ENCODE measurements around the gene DLG1. TPM values are rescaled to one million over a fixed set of nuclear protein-coding genes. Genes with fewer than 3 reads are reported as not detected.

The DLG1 gene
- total and polyA plus RNA-seq, 2 of the 4 experiments (the other 2 are of a cell fraction), result 21.2 to 57.7 TPM

DNA sequence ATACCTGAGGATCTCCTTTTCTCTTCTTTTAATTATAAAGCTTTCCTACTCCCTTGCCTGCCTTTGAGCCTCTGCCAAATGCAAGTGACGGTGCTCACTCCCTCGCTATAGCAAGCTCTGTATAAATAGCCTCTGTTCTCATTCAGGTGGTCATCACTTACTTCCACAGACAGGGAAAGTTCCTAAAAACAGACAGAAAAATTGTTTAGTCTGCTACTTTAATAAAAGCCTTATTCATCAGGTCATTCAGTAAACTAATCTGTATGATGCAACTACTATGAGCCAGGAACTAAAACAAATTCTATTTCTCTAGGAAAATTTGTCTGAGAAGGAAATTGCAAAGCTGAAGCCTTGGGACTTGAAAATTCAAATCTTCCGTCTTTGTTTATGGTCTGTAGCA, 10.2 kb upstream of the DLG1 start:
- intact Hi-C loops (cut with micrococcal nuclease) (no loop called here), in situ Hi-C loops (cut with MboI; ENCODE audit: low sequenced_read_pairs) (no loop called here)
- CTCF ChIA-PET, result interaction anchor here (0.6 kb wide), 1 partner anchor 19 kb away, joined by 3 read pairs; no protein-coding TSS in a partner anchor

More for the DNA sequence above, 10.2 kb upstream of the DLG1 start:
- peak overlapping the region; percentile 83 for H3K4me2 ChIP-seq (ENCODE audit: low read depth, low read length)
- H3K9ac ChIP-seq (ENCODE audit: low read depth, low read length), result peak overlapping the region; percentile 67
- H4K5ac ChIP-seq (ENCODE audit: low read depth, low read length), result no peak overlapping the region
- peaks cover 13% of the 10 kb centered on the region for H3K9me1 ChIP-seq (ENCODE audit: insufficient read depth, low read length)
- H3K27me3 ChIP-seq (ENCODE audit: control insufficient read depth, insufficient read depth, low read length), result no peaks in the 10 kb centered on the region
- peak overlapping the region; percentile 61; the same call in 1 of the 2 replicates for H3K23ac ChIP-seq (ENCODE audit: low read depth, low read length)
- H2AFZ ChIP-seq (replicated peaks; ENCODE audit: low read length, poor library complexity), result no peak overlapping the region
- 0 out of 2 replicates have a peak overlapping the region, but pooled peaks have one; percentile 74 for H3K14ac ChIP-seq (replicated peaks; ENCODE audit: low read depth, low read length)
- H4K20me1 ChIP-seq (ENCODE audit: insufficient read depth, low read length), result no peaks in the 10 kb centered on the region; the same call in 1 of the 2 replicates
- peak overlapping the region; percentile 83 for H3K4ac ChIP-seq (ENCODE audit: low read depth, low read length)
- peak overlapping the region; percentile 80; the same call in 2 of the 3 replicates for H2BK15ac ChIP-seq (ENCODE audit: low read depth, low read length)
- H2BK5ac ChIP-seq (ENCODE audit: low read depth, low read length, poor library complexity, severe bottlenecking), result peak overlapping the region; percentile 74
- peak overlapping the region; percentile 92 for H4K91ac ChIP-seq (ENCODE audit: insufficient read depth, low read depth, low read length)
- dilution Hi-C loops (cut with HindIII; ENCODE audit: low sequenced_read_pairs, unreplicated experiment), result no loop called here
- H2BK120ac ChIP-seq (ENCODE audit: low read depth, low read length), result peak overlapping the region; percentile 94
- peak overlapping the region; percentile 65; the same call in 1 of the 2 replicates for H2AK5ac ChIP-seq (ENCODE audit: low read depth, low read length)
- peaks cover 0 to 2% of the 10 kb centered on the region in 2 experiments; a peak in 1 of 4 replicates for H3K79me1 ChIP-seq (ENCODE audit: low read depth in 1 of 2, low read length in 2 of 2)
- H3K27ac ChIP-seq (ENCODE audit: insufficient read depth, low read length), result peak overlapping the region; percentile 57; the same call in 1 of the 2 replicates
- no peak overlapping the region for H2AK9ac ChIP-seq (replicated peaks; ENCODE audit: low read depth, low read length, poor library complexity)
- no peak for ATAC-seq (ENCODE audit: low read depth)
- H3K36me3 ChIP-seq (ENCODE audit: control insufficient read depth, insufficient read depth, low read length), result no peaks in the 10 kb centered on the region
- H3K4me3 ChIP-seq (ENCODE audit: insufficient read depth, low read depth, low read length), result no peak overlapping the region
- H2BK20ac ChIP-seq (ENCODE audit: low read depth, low read length), result peak overlapping the region; percentile 89
- peak; percentile 90 for DNase-seq
- TF ChIP-seq, protein P1, sequence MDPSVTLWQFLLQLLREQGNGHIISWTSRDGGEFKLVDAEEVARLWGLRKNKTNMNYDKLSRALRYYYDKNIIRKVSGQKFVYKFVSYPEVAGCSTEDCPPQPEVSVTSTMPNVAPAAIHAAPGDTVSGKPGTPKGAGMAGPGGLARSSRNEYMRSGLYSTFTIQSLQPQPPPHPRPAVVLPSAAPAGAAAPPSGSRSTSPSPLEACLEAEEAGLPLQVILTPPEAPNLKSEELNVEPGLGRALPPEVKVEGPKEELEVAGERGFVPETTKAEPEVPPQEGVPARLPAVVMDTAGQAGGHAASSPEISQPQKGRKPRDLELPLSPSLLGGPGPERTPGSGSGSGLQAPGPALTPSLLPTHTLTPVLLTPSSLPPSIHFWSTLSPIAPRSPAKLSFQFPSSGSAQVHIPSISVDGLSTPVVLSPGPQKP (IDR thresholded peaks at IDR 0.05; ENCODE audit: borderline replicate concordance, low read depth, low read length), result no peak
- no peak for TF ChIP-seq MAZ (IDR thresholded peaks at IDR 0.05; ENCODE audit: borderline replicate concordance, low read depth, low read length)
- TF ChIP-seq RCOR1 (IDR thresholded peaks at IDR 0.05; ENCODE audit: insufficient replicate concordance, low read length), result no peak
- no peak for TF ChIP-seq BHLHE40 (IDR thresholded peaks at IDR 0.05; ENCODE audit: low read depth, low read length)
- no peak for TF ChIP-seq MXI1 (IDR thresholded peaks at IDR 0.05; ENCODE audit: borderline replicate concordance, low read depth, low read length)
- TF ChIP-seq, protein P2, sequence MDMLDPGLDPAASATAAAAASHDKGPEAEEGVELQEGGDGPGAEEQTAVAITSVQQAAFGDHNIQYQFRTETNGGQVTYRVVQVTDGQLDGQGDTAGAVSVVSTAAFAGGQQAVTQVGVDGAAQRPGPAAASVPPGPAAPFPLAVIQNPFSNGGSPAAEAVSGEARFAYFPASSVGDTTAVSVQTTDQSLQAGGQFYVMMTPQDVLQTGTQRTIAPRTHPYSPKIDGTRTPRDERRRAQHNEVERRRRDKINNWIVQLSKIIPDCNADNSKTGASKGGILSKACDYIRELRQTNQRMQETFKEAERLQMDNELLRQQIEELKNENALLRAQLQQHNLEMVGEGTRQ (IDR thresholded peaks at IDR 0.05; ENCODE audit: low read depth, low read length), result no peak
- no peak for TF ChIP-seq NFE2L2 (IDR thresholded peaks at IDR 0.05; ENCODE audit: low read depth, low read length)
- TF ChIP-seq, protein P3, sequence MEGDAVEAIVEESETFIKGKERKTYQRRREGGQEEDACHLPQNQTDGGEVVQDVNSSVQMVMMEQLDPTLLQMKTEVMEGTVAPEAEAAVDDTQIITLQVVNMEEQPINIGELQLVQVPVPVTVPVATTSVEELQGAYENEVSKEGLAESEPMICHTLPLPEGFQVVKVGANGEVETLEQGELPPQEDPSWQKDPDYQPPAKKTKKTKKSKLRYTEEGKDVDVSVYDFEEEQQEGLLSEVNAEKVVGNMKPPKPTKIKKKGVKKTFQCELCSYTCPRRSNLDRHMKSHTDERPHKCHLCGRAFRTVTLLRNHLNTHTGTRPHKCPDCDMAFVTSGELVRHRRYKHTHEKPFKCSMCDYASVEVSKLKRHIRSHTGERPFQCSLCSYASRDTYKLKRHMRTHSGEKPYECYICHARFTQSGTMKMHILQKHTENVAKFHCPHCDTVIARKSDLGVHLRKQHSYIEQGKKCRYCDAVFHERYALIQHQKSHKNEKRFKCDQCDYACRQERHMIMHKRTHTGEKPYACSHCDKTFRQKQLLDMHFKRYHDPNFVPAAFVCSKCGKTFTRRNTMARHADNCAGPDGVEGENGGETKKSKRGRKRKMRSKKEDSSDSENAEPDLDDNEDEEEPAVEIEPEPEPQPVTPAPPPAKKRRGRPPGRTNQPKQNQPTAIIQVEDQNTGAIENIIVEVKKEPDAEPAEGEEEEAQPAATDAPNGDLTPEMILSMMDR (conservative IDR thresholded peaks at IDR 0.05; ENCODE audit: low read depth, low read length), result no peak
- no peak for TF ChIP-seq POLR2A (IDR thresholded peaks at IDR 0.05; ENCODE audit: low read depth, low read length)
- no peak for TF ChIP-seq RFX5 (IDR thresholded peaks at IDR 0.05; ENCODE audit: low read depth, low read length)
- peak; percentile 61 for TF ChIP-seq FOS (IDR thresholded peaks at IDR 0.05; ENCODE audit: low read depth, low read length)
- TF ChIP-seq RAD21 (IDR thresholded peaks at IDR 0.05; ENCODE audit: low read length), result 0 out of 2 replicates have a peak, but pooled peaks have one; percentile 8
- TF ChIP-seq CEBPB (IDR thresholded peaks at IDR 0.05; ENCODE audit: low read depth, low read length), result peak; percentile 96
- TF ChIP-seq MAFK (IDR thresholded peaks at IDR 0.05; ENCODE audit: low read depth, low read length), result peak; percentile 56
- TF ChIP-seq SMC3 (IDR thresholded peaks at IDR 0.05; ENCODE audit: low read depth, low read length), result no peak
- no peak for TF ChIP-seq CHD1 (IDR thresholded peaks at IDR 0.05; ENCODE audit: low read depth, low read length)
- peaks cover 14% of the 10 kb centered on the region for H3K4me1 ChIP-seq (ENCODE audit: control insufficient read depth, insufficient read depth, low read length)
- H3K18ac ChIP-seq (ENCODE audit: low read depth, low read length), result peak overlapping the region; percentile 76; the same call in 1 of the 2 replicates
- no peaks in the 10 kb centered on the region for H3K9me3 ChIP-seq (ENCODE audit: control insufficient read depth, insufficient read depth, low read length)
- peak overlapping the region in 1 of 2 experiments; percentile 83; a peak in 2 of 4 replicates for H4K8ac ChIP-seq (ENCODE audit: low read depth in 2 of 2, low read length in 2 of 2)
- H3K56ac ChIP-seq (ENCODE audit: extremely low read depth, insufficient read depth, low read length), result peak overlapping the region; percentile 88; the same call in 1 of the 2 replicates
- no TSS peak for BruUV-seq (replicated peaks)
- POLR2A ChIA-PET (ENCODE audit: unreplicated experiment), result no interaction called here
- WGBS, 2 experiments (ENCODE audit: extremely low coverage in 2 of 2, insufficient read length in 1 of 2), result no CpG with 5 or more reads among the region's 3 CpGs

Measured in IMR-90 (cell line).